H9 (cell line): ENCODE data around the gene ITPRIPL1. TPM values are rescaled to one million over a fixed set of nuclear protein-coding genes. Genes with fewer than 3 reads are reported as not detected.

Source experiments
- DNase-seq: peaks from one replicate; pipeline ENCODE4 v3.0.0-alpha.2; 2017
- H2AFZ ChIP-seq: one replicate; pipeline ENCODE4 v1.6.1; 2013; ENCODE audit warnings: mild to moderate bottlenecking, low read length, control low read depth, moderate library complexity
- H2AK5ac ChIP-seq: 2 replicates; pipeline ENCODE4 v1.6.1; 2013; ENCODE audit warnings: low read length, control low read depth, mixed read lengths; ENCODE audit not compliant: insufficient read length
- H2BK120ac ChIP-seq: one replicate; pipeline ENCODE4 v1.6.1; 2013; ENCODE audit warnings: low read depth, mild to moderate bottlenecking, low read length, control low read depth, inconsistent platforms; ENCODE audit not compliant: poor library complexity, severe bottlenecking
- H2BK12ac ChIP-seq: 2 replicates; pipeline ENCODE4 v1.6.1; 2013; ENCODE audit warnings: low read length, control low read depth, mixed read lengths, low read depth; ENCODE audit not compliant: insufficient read length
- H2BK15ac ChIP-seq: 2 replicates; pipeline ENCODE4 v1.6.1; 2013; ENCODE audit warnings: low read depth, low read length, control low read depth
- H2BK20ac ChIP-seq: one replicate; pipeline ENCODE4 v1.6.1; 2013; ENCODE audit warnings: low read depth, mild to moderate bottlenecking, low read length, control low read depth, inconsistent platforms; ENCODE audit not compliant: poor library complexity, severe bottlenecking
- H2BK5ac ChIP-seq: 2 replicates; pipeline ENCODE4 v1.6.1; 2013; ENCODE audit warnings: low read length, control low read depth, mixed read lengths; ENCODE audit not compliant: insufficient read length
- H3K14ac ChIP-seq: 2 replicates; pipeline ENCODE4 v1.6.1; 2013; ENCODE audit warnings: low read length, control low read depth; ENCODE audit not compliant: insufficient read depth
- H3K18ac ChIP-seq: 2 replicates; pipeline ENCODE4 v1.6.1; 2013; ENCODE audit warnings: low read depth, mild to moderate bottlenecking, mixed read lengths, low read length, control low read depth; ENCODE audit not compliant: insufficient read length
- H3K23ac ChIP-seq: 2 replicates; pipeline ENCODE4 v1.6.1; 2013; ENCODE audit warnings: low read length, control low read depth, mixed read lengths, low read depth; ENCODE audit not compliant: insufficient read length
- H3K23me2 ChIP-seq: 2 replicates; pipeline ENCODE4 v1.6.1; 2013; ENCODE audit warnings: low read depth, mild to moderate bottlenecking, mixed read lengths, low read length, control low read depth; ENCODE audit not compliant: insufficient read length, poor library complexity, severe bottlenecking
- H3K27ac ChIP-seq: 2 replicates; pipeline ENCODE4 v1.5.1; 2013; ENCODE audit warnings: low read length, control low read depth, mixed read lengths, low read depth; ENCODE audit not compliant: insufficient read length
- H3K27me3 ChIP-seq: 2 replicates; pipeline ENCODE4 v1.6.1; 2013; ENCODE audit warnings: low read length, control low read depth, inconsistent platforms; ENCODE audit not compliant: insufficient read depth
- H3K4ac ChIP-seq: 2 replicates; pipeline ENCODE4 v1.6.1; 2013; ENCODE audit warnings: low read depth, mild to moderate bottlenecking, control low read depth, inconsistent platforms, low read length, moderate library complexity
- H3K4me1 ChIP-seq: 2 replicates; pipeline ENCODE4 v1.6.1; 2013; ENCODE audit warnings: low read length, control low read depth, inconsistent platforms; ENCODE audit not compliant: insufficient read depth
- H3K4me2 ChIP-seq: 2 replicates; pipeline ENCODE4 v1.6.1; 2013; ENCODE audit warnings: low read length, control low read depth, mixed read lengths; ENCODE audit not compliant: insufficient read length, insufficient read depth
- H3K56ac ChIP-seq: 2 replicates; pipeline ENCODE4 v1.6.1; 2013; ENCODE audit warnings: low read depth, mild to moderate bottlenecking, mixed read lengths, low read length, control low read depth; ENCODE audit not compliant: insufficient read length
- H3K79me1 ChIP-seq: 2 replicates; pipeline ENCODE4 v1.6.1; 2013; ENCODE audit warnings: low read depth, mild to moderate bottlenecking, moderate library complexity, low read length, control low read depth, inconsistent platforms; ENCODE audit not compliant: insufficient read depth, poor library complexity, severe bottlenecking
- H3K79me2 ChIP-seq: 2 replicates; pipeline ENCODE4 v1.6.1; 2013; ENCODE audit warnings: low read length, control low read depth, inconsistent platforms; ENCODE audit not compliant: insufficient read depth
- H3K9ac ChIP-seq: 2 replicates; pipeline ENCODE4 v1.6.1; 2013; ENCODE audit warnings: low read length, control low read depth, mixed read lengths; ENCODE audit not compliant: insufficient read length; ENCODE audit errors: extremely low read depth
- H3K9me3 ChIP-seq: one replicate; pipeline ENCODE4 v1.6.1; 2013; ENCODE audit warnings: low read depth, low read length, inconsistent platforms; ENCODE audit not compliant: control insufficient read depth
- H3T11ph ChIP-seq: one replicate; pipeline ENCODE4 v1.6.1; 2013; ENCODE audit warnings: mild to moderate bottlenecking, low read length, control low read depth, inconsistent platforms
- H4K20me1 ChIP-seq: one replicate; pipeline ENCODE4 v1.6.1; 2013; ENCODE audit not compliant: control insufficient read depth, insufficient read length, insufficient read depth
- H4K5ac ChIP-seq: 2 replicates; pipeline ENCODE4 v1.6.1; 2013; ENCODE audit warnings: low read depth, mild to moderate bottlenecking, mixed read lengths, low read length, control low read depth; ENCODE audit not compliant: insufficient read length
- H4K8ac ChIP-seq: replicated peaks from 2 replicates; pipeline ENCODE4 v1.6.1; 2013; ENCODE audit warnings: low read length, control low read depth, mixed read lengths, low read depth; ENCODE audit not compliant: insufficient read length
- H4K91ac ChIP-seq: 2 replicates; pipeline ENCODE4 v1.6.1; 2013; ENCODE audit warnings: low read depth, mild to moderate bottlenecking, moderate library complexity, mixed read lengths, low read length, control low read depth; ENCODE audit not compliant: insufficient read length
- H3K27ac Mint-ChIP-seq, 3 experiments: 2 replicates in 2 of 3; 3 replicates in 1 of 3; pipeline ENCODE4 v1.8.0; 2020 to 2021; ENCODE audit warnings: mixed read lengths in 3 of 3, mild to moderate bottlenecking in 1 of 3, moderate library complexity in 1 of 3
- H3K27me3 Mint-ChIP-seq: 2 replicates; pipeline ENCODE4 v1.8.0; 2021; ENCODE audit warnings: low read depth, mild to moderate bottlenecking, moderate library complexity, mixed read lengths
- H3K36me3 Mint-ChIP-seq, 3 experiments: 2 replicates in 2 of 3; 3 replicates in 1 of 3; pipeline ENCODE4 v1.8.0; 2020 to 2021; ENCODE audit warnings: low read depth in 3 of 3, mixed read lengths in 3 of 3; ENCODE audit not compliant: insufficient read depth in 1 of 3
- H3K4me1 Mint-ChIP-seq, 2 experiments: 2 replicates each; pipeline ENCODE4 v1.8.0; 2020; ENCODE audit warnings: mixed read lengths in 2 of 2
- H3K4me3 Mint-ChIP-seq, 2 experiments: 2 replicates in 1 of 2; 3 replicates in 1 of 2; pipeline ENCODE4 v1.8.0; 2020 to 2021; ENCODE audit warnings: mild to moderate bottlenecking in 2 of 2, mixed read lengths in 2 of 2, moderate library complexity in 1 of 2
- H3K9me3 Mint-ChIP-seq, 2 experiments: 2 replicates in 1 of 2; 3 replicates in 1 of 2; pipeline ENCODE4 v1.8.0; 2020; ENCODE audit warnings: mild to moderate bottlenecking in 2 of 2, mixed read lengths in 2 of 2, moderate library complexity in 1 of 2
- CTCF ChIP-seq: fragments of 200-600 bp; sonication (generic); conservative IDR thresholded peaks from 3 replicates; pipeline ENCODE4 v1.8.0; 2021; ENCODE audit warnings: antibody characterized with exemption, mild to moderate bottlenecking
- WGBS: extraction: QIAGEN DNeasy Blood & Tissue Kit; methylation state at CpG from one replicate; pipeline ENCODE4 v1.1.7; 2013; ENCODE audit warnings: missing lambda C conversion rate, low lambda C conversion rate, mixed read lengths; ENCODE audit not compliant: insufficient read length; ENCODE audit errors: extremely low coverage; 5-methylcytosine and 5-hydroxymethylcytosine counted together
- total RNA-seq: library from RNA; stranded (reverse); gene quantifications from 2 replicates; pipeline ENCODE4 v1.2.1, GENCODE V29; 2021

ITPRIPL1 gene
- total RNA-seq, 1 experiment from 2014 or later: 16.3 TPM

GRCh38 chr2:96359310-96359709 is 34.2 kb downstream of the ITPRIPL1 start:
- DNase-seq: no peak
- no peak overlapping the region for H2AFZ ChIP-seq
- H3K14ac ChIP-seq: no peak overlapping the region
- H3K79me2 ChIP-seq: no peaks in the 10 kb centered on the region
- no peak overlapping the region for H4K91ac ChIP-seq
- TF ChIP-seq CTCF: peak; percentile 37; the same call in 2 of the 3 replicates
- H4K5ac ChIP-seq: no peak overlapping the region
- H2BK20ac ChIP-seq: no peak overlapping the region
- H3K9me3 ChIP-seq: no peaks in the 10 kb centered on the region
- Mint-ChIP-seq H3K27ac (no peak overlapping the region; a peak in 1 of 7 replicates), H3K27me3 (no peaks in the 10 kb centered on the region), H3K9me3 (no peaks in the 10 kb centered on the region), H3K36me3 (peaks cover 36 to 85% (median 79%) of the 10 kb centered on the region in 3 experiments; a peak in 6 of 7 replicates), H3K4me1 (no peaks in the 10 kb centered on the region), H3K4me3 (no peak overlapping the region)
- H2BK15ac ChIP-seq: no peak overlapping the region
- H2BK120ac ChIP-seq: no peak overlapping the region
- no peak overlapping the region for H2BK5ac ChIP-seq
- no peak overlapping the region for H2BK12ac ChIP-seq
- H4K8ac ChIP-seq: no peak overlapping the region
- H3K79me1 ChIP-seq: no peaks in the 10 kb centered on the region
- no peak overlapping the region for H3K27ac ChIP-seq
- no peaks in the 10 kb centered on the region for H3K23me2 ChIP-seq
- no peak overlapping the region for H3K4me2 ChIP-seq
- no peak overlapping the region for H3K18ac ChIP-seq
- no peak overlapping the region for H3K23ac ChIP-seq
- H2AK5ac ChIP-seq: no peak overlapping the region
- no peak overlapping the region for H3K56ac ChIP-seq
- peaks cover 2% of the 10 kb centered on the region for H4K20me1 ChIP-seq
- H3K4me1 ChIP-seq: no peaks in the 10 kb centered on the region
- no CpG with 5 or more reads among the region's 2 CpGs for WGBS
- no peak overlapping the region for H3K9ac ChIP-seq
- H3T11ph ChIP-seq: no peak overlapping the region
- H3K27me3 ChIP-seq: no peaks in the 10 kb centered on the region
- no peak overlapping the region for H3K4ac ChIP-seq
